ENCODE data around the gene MYNN.

DNA sequence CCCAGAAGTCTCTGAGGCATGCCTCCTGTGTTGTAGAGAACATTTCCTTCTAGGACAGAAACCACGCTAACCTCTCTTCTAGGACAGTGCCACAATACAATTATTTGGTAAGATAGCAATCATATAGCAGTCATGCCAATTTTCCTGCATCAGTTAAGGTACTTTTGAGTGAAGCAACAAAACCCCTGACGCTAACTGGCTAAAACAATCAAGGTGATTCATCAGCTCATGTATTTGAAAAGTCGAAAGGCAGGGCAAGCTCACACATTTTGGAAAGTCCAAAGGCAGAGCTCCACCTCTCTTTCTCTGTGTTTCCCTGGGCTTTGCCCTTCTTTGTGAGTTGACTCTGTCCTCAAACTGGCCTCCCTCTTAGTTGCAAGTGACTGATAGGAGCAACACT, 18.5 kb upstream of the MYNN start:
- TF ChIP-seq CTCF (IDR thresholded peaks at IDR 0.05; ENCODE audit: insufficient read depth, low read length, poor library complexity, severe bottlenecking) (no peak), EZH2phosphoT487 (conservative IDR thresholded peaks at IDR 0.05; ENCODE audit: low read length) (no peak)

Data from SU-DHL-6 (cell line).